Esophagus squamous epithelium (tissue), 4 donors: ENCODE data around the gene SPAST.

ENCODE experiments used
- POLR2A ChIP-seq, 4 donors: fragments of 450-650 bp; IDR thresholded peaks; one replicate each; pipeline ENCODE4 v1.6.1; 2017; ENCODE audit warnings: antibody characterized with exemption in 4 of 4, mild to moderate bottlenecking in 4 of 4, moderate library complexity in 3 of 4
- TF ChIP-seq, protein P1 (sequence below), 6 experiments: fragments of 450-650 bp in 4 of 6; fragments of 200-600 bp in 2 of 6; sonication (generic) in 2 of 6; IDR thresholded peaks; one replicate each; pipeline ENCODE4 v1.5.1; 2016 to 2019; ENCODE audit warnings: antibody characterized with exemption in 6 of 6, mild to moderate bottlenecking in 4 of 6, moderate library complexity in 4 of 6

DNA sequence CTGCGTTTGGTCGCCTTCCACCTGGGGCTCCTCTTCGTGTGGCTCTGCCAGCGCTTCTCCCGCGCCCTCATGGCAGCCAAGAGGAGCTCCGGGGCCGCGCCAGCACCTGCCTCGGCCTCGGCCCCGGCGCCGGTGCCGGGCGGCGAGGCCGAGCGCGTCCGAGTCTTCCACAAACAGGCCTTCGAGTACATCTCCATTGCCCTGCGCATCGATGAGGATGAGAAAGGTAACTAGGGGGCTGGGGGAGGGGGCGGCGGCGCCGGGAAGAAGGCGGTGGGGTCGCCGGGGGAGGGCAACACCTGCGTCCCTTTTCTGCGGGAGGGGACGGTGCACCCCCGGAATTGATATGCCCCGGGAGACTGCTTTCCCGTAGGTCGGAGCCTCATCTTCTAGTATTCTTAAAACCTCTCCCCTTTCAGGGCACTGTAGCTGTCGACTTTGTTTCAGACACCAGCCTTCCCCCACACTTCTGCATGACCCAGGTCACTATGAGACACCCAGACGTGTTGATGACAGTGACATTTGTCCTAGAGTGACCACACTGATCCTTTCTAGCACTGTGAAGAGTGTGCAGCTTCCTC, 755 bp downstream of the SPAST start:
- TF ChIP-seq POLR2A (IDR thresholded peaks at IDR 0.05) = peak in 2 of 4 donors; percentile 35 to 37
- TF ChIP-seq, protein P1, sequence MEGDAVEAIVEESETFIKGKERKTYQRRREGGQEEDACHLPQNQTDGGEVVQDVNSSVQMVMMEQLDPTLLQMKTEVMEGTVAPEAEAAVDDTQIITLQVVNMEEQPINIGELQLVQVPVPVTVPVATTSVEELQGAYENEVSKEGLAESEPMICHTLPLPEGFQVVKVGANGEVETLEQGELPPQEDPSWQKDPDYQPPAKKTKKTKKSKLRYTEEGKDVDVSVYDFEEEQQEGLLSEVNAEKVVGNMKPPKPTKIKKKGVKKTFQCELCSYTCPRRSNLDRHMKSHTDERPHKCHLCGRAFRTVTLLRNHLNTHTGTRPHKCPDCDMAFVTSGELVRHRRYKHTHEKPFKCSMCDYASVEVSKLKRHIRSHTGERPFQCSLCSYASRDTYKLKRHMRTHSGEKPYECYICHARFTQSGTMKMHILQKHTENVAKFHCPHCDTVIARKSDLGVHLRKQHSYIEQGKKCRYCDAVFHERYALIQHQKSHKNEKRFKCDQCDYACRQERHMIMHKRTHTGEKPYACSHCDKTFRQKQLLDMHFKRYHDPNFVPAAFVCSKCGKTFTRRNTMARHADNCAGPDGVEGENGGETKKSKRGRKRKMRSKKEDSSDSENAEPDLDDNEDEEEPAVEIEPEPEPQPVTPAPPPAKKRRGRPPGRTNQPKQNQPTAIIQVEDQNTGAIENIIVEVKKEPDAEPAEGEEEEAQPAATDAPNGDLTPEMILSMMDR (IDR thresholded peaks at IDR 0.05) = no peak
